ENCODE measurements around the gene SAMM50. TPM values are rescaled to one million over a fixed set of nuclear protein-coding genes. Genes with fewer than 3 reads are reported as not detected.
A peak's percentile ranks its signal among the peaks of the same experiment; 100 is the strongest.

Gene SAMM50
- total and polyA plus RNA-seq, 2 experiments from 2014 or later, result 37.8 to 73.8 TPM

DNA sequence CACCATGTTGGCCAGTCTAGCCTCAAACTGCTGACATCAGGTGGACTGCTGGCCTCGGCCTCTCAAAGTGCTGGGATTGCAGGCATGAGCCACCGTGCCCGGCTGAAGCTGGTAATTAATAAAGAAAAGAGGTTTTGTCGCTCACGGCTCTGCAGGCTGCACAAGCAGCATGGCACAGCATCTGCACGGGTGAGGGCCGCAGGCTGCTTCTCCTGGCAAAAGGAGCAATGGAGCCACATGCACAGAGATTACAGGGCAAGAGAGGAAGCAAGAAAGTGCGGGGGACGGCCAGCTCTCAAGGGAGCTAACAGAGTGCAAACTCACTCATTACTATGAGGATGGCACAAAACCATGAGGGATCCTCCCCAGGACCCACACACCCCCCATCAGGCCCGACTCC, 64.2 kb downstream of the SAMM50 start:
- Histone ChIP-seq H4K20me1 (ENCODE audit: insufficient read depth) (no peaks in the 10 kb centered on the region), H3K4me2 (ENCODE audit: unreplicated experiment) (peak overlapping the region; percentile 45), H3K9me2 (ENCODE audit: insufficient read depth) (no peaks in the 10 kb centered on the region), H3K4me3 (no peak overlapping the region), H3K4me1 (ENCODE audit: insufficient read depth) (peaks cover 42% of the 10 kb centered on the region), H3K9ac (peak overlapping the region; percentile 80), H2AFZ (no peak overlapping the region), H3K27ac (peak overlapping the region; percentile 99), H3K9me3 (ENCODE audit: low read depth) (no peaks in the 10 kb centered on the region), H3K79me2 (ENCODE audit: insufficient read depth) (peaks cover 16% of the 10 kb centered on the region), H3F3A (ENCODE audit: insufficient read depth) (peaks cover 23% of the 10 kb centered on the region), H3K27me3 (replicated peaks; ENCODE audit: insufficient read depth) (no peaks in the 10 kb centered on the region), H3K36me3 (ENCODE audit: low read depth) (no peaks in the 10 kb centered on the region)
- 22 to 31% methylated on average over 10 of the region's 10 CpGs for WGBS, 2 experiments (ENCODE audit: low coverage in 1 of 2, low lambda C conversion rate in 2 of 2, missing lambda C conversion rate in 2 of 2)
- in situ Hi-C loops (cut with MboI), result no loop called here
- TF ChIP-seq EZH2 (IDR thresholded peaks at IDR 0.05; ENCODE audit: insufficient read depth, poor library complexity, severe bottlenecking), result no peak
- TF ChIP-seq EZH2phosphoT487 (IDR thresholded peaks at IDR 0.05; ENCODE audit: insufficient read depth, low read depth), result no peak
- DNase-seq, result peak; percentile 66

GRCh38 chr22:44019846-44020245, 64.6 kb downstream of the SAMM50 start:
- TF ChIP-seq EZH2 (IDR thresholded peaks at IDR 0.05; ENCODE audit: insufficient read depth, poor library complexity, severe bottlenecking), result no peak
- TF ChIP-seq EZH2phosphoT487 (IDR thresholded peaks at IDR 0.05; ENCODE audit: insufficient read depth, low read depth), result no peak
- peak; percentile 79 for DNase-seq
- peak overlapping the region; percentile 45 for H3K4me2 ChIP-seq (ENCODE audit: unreplicated experiment)

DNA sequence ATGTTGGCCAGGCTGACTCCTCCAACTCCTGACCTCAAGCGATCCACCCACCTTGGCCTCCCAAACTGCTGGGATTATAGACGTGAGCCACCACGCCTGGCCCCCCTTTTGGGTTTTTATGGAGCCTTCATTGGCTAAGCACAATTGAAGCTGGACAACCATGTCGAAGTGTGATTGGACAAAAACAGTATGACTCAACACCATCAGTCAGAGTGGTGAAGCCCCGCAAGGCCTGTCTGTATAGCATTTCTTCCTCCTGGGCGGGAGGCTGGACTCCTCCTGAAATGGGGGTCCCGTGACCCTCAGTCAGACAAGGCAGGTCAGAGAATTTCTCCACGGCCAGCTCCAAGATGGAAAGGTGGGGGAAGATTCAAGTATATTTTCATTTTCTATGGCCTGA, 65.7 kb downstream of the SAMM50 start:
- Histone ChIP-seq H3K27ac (peak overlapping the region; percentile 99), H3K4me3 (peak overlapping the region; percentile 20), H3K9me2 (ENCODE audit: insufficient read depth) (no peaks in the 10 kb centered on the region), H3K4me1 (ENCODE audit: insufficient read depth) (peaks cover 52% of the 10 kb centered on the region), H3K4me2 (ENCODE audit: unreplicated experiment) (peak overlapping the region; percentile 54), H3K36me3 (ENCODE audit: low read depth) (no peaks in the 10 kb centered on the region), H2AFZ (no peak overlapping the region), H4K20me1 (ENCODE audit: insufficient read depth) (no peaks in the 10 kb centered on the region), H3K27me3 (replicated peaks; ENCODE audit: insufficient read depth) (no peaks in the 10 kb centered on the region), H3K9me3 (ENCODE audit: low read depth) (no peaks in the 10 kb centered on the region), H3F3A (ENCODE audit: insufficient read depth) (peaks cover 34% of the 10 kb centered on the region), H3K9ac (peak overlapping the region; percentile 80), H3K79me2 (ENCODE audit: insufficient read depth) (peaks cover 29% of the 10 kb centered on the region)
- in situ Hi-C loops (cut with MboI), result no loop called here
- DNase-seq, result peak; percentile 56
- WGBS, 2 experiments (ENCODE audit: low coverage in 1 of 2, low lambda C conversion rate in 2 of 2, missing lambda C conversion rate in 2 of 2), result 78 to 82% methylated on average over 8 of the region's 8 CpGs
- TF ChIP-seq EZH2 (IDR thresholded peaks at IDR 0.05; ENCODE audit: insufficient read depth, poor library complexity, severe bottlenecking), result no peak
- no peak for TF ChIP-seq EZH2phosphoT487 (IDR thresholded peaks at IDR 0.05; ENCODE audit: insufficient read depth, low read depth)

More at GRCh38 chr22:44019846-44020245, 64.6 kb downstream of the SAMM50 start:
- peak overlapping the region; percentile 80 for H3K9ac ChIP-seq
- no peaks in the 10 kb centered on the region for H4K20me1 ChIP-seq (ENCODE audit: insufficient read depth)
- H3K79me2 ChIP-seq (ENCODE audit: insufficient read depth), result peaks cover 19% of the 10 kb centered on the region
- WGBS, 2 experiments (ENCODE audit: low coverage in 1 of 2, low lambda C conversion rate in 2 of 2, missing lambda C conversion rate in 2 of 2), result 12 to 26% methylated on average over 5 of the region's 5 CpGs
- H3K27ac ChIP-seq, result peak overlapping the region; percentile 99
- in situ Hi-C loops (cut with MboI), result no loop called here
- no peak overlapping the region for H3K4me3 ChIP-seq
- no peaks in the 10 kb centered on the region for H3K36me3 ChIP-seq (ENCODE audit: low read depth)
- peaks cover 23% of the 10 kb centered on the region for H3F3A ChIP-seq (ENCODE audit: insufficient read depth)
- H2AFZ ChIP-seq, result no peak overlapping the region
- peaks cover 42% of the 10 kb centered on the region for H3K4me1 ChIP-seq (ENCODE audit: insufficient read depth)
- no peaks in the 10 kb centered on the region for H3K27me3 ChIP-seq (replicated peaks; ENCODE audit: insufficient read depth)
- no peaks in the 10 kb centered on the region for H3K9me3 ChIP-seq (ENCODE audit: low read depth)
- no peaks in the 10 kb centered on the region for H3K9me2 ChIP-seq (ENCODE audit: insufficient read depth)

DNA sequence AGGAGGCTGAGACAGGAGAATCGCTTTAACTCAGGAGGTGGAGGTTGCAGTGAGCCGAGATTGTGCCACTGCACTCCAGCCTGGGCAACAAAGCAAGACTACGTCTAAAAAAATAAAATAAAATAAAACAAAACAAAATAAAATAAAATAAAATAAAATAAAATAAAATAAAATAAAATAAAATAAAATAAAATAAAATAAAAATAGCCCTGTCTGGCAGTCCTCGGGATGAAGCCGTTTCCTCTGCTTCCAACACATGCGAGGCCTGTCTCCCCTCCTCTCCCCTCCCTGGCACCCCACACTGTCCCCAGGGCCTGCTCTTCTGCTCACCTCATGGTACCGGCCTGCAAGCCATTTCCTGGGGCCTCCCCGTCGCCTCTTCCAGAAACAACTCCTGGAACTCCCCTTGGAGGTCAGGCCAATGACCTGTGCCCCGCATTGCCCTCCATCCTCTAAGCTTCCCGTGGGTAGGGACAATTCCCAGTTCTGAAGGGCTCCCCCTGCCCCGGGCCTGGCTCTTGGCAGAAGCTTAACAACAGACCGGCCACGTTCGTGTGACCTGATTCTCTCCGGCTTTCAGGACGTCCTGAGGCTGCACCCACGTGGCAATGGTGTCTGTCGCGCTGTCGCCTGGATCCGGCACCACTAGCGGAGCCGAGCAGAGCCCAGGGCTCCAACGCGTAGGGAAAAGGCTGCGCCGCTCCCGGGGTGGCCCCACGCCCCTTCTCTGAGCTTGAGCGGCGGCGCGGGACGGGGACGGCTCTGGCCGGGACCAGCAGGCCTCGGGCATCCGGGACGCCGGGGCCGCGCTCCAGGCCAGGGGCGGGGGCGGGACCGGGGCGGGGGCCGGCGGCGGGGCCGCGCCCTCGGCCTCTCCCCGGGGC, 68.4 kb downstream of the SAMM50 start:
- in situ Hi-C loops (cut with MboI), result no loop called here

More for the DNA sequence above, 68.4 kb downstream of the SAMM50 start:
- H3K4me3 ChIP-seq, result peak overlapping the region; percentile 89
- peaks cover 65% of the 10 kb centered on the region for H3K4me1 ChIP-seq (ENCODE audit: insufficient read depth)
- WGBS, 2 experiments (ENCODE audit: low coverage in 1 of 2, low lambda C conversion rate in 2 of 2, missing lambda C conversion rate in 2 of 2), result 8 to 13% methylated on average over 31 to 54 of the region's 54 CpGs
- peak overlapping the region; percentile 74 for H2AFZ ChIP-seq
- DNase-seq, result peak; percentile 71
- H3K4me2 ChIP-seq (ENCODE audit: unreplicated experiment), result peak overlapping the region; percentile 92
- H3K9me3 ChIP-seq (ENCODE audit: low read depth), result no peaks in the 10 kb centered on the region
- no peaks in the 10 kb centered on the region for H3K9me2 ChIP-seq (ENCODE audit: insufficient read depth)
- no peaks in the 10 kb centered on the region for H4K20me1 ChIP-seq (ENCODE audit: insufficient read depth)
- H3K79me2 ChIP-seq (ENCODE audit: insufficient read depth), result peaks cover 47% of the 10 kb centered on the region
- H3F3A ChIP-seq (ENCODE audit: insufficient read depth), result peaks cover 54% of the 10 kb centered on the region
- H3K27me3 ChIP-seq (replicated peaks; ENCODE audit: insufficient read depth), result no peaks in the 10 kb centered on the region
- peak overlapping the region; percentile 99 for H3K27ac ChIP-seq
- TF ChIP-seq EZH2 (IDR thresholded peaks at IDR 0.05; ENCODE audit: insufficient read depth, poor library complexity, severe bottlenecking), result no peak
- no peak for TF ChIP-seq EZH2phosphoT487 (IDR thresholded peaks at IDR 0.05; ENCODE audit: insufficient read depth, low read depth)
- no peaks in the 10 kb centered on the region for H3K36me3 ChIP-seq (ENCODE audit: low read depth)
- H3K9ac ChIP-seq, result peak overlapping the region; percentile 98

Data from GM23248 (cell line).